Fibroblast of skin of right quadriceps (primary cell): ENCODE results near the gene PRKD1.
"Not testable (repeated sequence)": the region's sequence is repeated elsewhere in the genome, so short reads cannot be mapped to it uniquely, and the experiment has no call there.

Experiments
- DNase-seq: peaks from one replicate; pipeline ENCODE4 v3.0.0-alpha.2; 2013

PRKD1 gene

DNA sequence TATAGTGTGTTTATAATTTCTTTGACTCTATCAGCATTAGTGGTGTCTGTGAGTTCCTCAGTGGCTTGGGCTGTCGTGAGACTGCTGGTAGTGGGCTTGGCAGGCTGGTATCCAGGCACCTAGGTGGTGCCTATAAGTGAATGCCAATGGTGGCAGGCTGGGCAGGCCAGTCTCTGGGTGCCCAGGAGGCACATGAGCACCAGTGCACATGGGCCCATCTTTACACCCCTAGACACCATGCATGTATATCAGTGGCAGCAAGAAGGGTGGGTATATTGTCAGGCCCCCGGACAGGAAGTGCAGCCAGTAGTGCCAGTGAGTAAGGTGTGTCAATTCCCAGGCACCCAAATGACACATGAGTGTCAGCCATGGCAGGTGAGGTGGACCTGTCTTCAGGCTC is 138.2 kb downstream of the PRKD1 start:
- DNase-seq: no peak

DNA sequence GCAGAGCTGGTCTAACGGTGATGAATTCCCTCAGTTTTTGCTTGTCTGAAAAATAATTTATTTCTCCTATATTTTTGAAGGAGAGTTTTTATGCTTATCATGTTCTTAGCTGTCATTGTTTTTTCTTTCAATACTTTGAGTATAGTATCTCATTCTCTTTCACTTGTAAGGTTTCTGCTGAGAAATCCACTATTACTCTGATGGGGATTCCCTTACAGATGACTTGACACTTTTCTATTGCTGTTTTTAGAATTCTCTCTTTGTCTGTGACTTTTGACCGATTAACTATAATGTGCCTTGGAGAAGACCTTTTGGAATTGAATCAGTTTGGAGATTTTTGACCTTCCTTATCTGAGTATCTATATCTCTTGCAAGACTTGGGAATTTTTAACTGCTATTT is 139.6 kb downstream of the PRKD1 start:
- DNase-seq: no peak

- DNase-seq: no peak
Measured at GRCh38 chr14:29783556-29783955, 144.1 kb downstream of the PRKD1 start.

DNA sequence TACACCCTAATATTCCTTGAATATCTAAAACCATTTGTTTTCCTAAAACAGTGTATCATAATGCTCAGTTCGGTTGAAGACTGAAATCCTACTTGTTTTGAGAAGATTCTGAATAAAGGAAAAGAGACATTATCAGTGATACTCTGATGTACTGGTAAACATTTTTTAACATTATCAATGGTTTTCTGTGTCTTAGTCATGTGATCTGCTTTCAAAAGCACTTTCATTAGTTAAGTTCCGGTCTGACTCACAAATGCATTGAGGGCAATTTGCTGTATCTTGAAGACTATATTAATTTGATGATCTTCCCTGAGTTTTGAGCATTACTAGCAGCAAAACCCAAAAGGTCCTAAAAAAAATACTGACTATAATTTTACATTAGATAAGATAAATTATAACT is 145.6 kb downstream of the PRKD1 start:
- DNase-seq: no peak

DNA sequence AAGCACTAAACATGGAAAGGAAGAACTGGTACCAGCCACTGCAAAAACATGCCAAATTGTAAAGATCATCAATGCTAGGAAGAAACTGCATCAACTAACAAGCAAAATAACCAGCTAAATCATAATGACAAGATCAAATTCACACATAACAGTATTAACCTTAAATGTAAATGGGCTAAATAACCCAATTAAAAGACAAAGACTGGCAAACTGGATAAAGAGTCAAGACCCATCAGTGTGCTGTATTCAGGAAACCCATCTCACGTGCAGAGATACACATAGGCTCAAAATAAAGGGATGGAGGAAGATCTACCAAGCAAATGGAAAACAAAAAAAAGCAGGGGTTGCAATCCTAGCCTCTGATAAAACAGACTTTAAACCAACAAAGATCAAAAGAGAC is 150.5 kb downstream of the PRKD1 start:
- not testable (repeated sequence) for DNase-seq

GRCh38 chr14:29773990-29774389 is 153.7 kb downstream of the PRKD1 start:
- no peak for DNase-seq

GRCh38 chr14:29763342-29763858 is 164.2 kb downstream of the PRKD1 start:
- DNase-seq: no peak

DNA sequence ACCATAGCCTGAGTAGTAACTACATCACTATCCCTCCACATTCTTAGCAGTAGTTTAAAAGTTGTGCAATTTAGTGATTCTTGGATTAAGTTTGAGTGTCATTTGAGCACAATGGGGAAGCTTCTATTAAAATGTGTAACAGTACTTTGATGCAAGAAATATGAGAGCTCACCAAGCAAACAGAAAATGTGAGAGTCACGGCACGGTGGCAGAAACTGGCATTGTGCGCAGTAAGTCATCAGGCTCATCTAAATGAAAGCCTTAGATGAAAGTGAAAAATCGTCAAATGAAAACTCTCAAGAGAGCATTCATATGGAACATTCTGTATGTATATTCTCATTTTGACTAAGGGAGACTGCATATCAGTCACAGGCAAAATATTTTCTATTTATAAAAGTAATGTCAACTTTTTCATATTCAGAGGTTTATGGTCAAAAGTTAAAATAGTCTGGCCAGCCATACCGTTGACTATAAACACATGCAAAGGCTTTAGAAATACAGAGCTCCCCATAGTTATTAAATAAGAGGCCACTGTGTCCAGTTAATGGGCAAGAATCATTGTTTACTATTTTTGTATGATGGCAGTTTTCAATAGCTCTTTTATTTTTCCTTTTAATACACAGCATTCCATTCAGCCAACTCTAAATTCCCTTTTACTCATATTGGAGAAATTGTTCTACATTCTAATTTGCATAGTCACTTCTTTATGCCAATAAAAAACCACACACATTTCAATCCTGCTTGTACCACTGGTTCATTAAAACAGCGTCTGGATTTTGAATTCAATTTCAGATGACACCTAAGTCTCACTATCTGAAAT is 167.9 kb downstream of the PRKD1 start:
- DNase-seq: peak; percentile 11

GRCh38 chr14:29757711-29758233 is 169.9 kb downstream of the PRKD1 start:
- no peak for DNase-seq

GRCh38 chr14:29757188-29757680 is 170.4 kb downstream of the PRKD1 start:
- DNase-seq: no peak

GRCh38 chr14:29756019-29756385 is 171.6 kb downstream of the PRKD1 start:
- no peak for DNase-seq

- DNase-seq: no peak
Measured at GRCh38 chr14:29755311-29756018, 172.2 kb downstream of the PRKD1 start.

DNA sequence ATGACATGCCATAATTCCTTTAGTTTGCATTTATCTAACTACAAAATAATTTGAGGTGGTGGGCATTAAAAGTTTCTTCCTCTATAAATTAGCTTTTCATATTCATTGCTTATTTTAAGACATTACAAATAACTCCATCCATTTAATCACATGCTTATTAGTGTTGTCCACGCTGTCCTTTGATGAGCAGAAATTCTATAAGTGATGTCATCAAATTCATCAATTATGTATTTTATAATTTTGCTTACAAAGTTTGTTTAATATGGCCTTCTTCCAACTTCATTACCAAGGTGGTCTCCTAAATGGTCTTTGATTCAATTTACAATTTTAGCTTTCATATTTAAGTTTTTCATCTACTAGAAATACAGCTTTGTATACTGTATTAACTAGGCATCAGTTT is 173.5 kb downstream of the PRKD1 start:
- DNase-seq: no peak

GRCh38 chr14:29752221-29752923 is 175.3 kb downstream of the PRKD1 start:
- no peak for DNase-seq

DNA sequence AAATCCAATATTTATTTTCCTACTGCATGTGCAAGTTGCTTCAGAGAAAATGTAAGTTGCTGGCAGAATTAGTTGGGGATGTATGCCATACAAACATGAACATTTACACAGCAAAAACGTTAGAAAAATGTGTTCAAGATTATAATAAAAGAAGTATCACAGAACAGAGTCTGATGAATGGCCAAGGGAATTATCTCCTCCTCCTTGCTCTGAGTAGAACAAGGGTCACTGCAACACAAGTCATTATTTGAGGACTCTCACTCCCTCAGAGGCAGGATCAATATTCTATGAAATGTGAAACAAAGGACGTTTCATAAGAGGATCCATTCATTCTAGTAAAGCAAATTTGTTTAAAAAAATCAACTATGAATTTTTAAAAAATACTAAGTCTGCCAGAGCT is 177.8 kb downstream of the PRKD1 start:
- no peak for DNase-seq

DNA sequence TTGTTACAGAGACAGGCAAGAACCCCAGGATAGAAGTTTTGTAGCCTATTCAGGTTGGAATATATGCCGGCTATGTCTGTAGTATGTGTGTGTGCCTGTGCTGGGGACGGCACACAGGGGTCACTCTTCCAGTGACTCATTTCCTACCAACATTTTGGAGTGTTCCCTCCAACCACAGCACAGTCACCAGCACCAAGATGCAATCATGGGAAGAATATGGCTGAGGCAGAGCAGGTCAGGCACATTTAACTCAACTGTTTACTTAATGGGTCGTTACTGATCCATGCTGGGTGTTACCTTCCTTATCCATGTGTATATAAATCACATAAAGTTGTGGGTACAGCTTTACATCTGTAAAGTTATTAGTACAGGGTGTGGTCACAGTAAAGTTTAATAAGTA is 178.3 kb downstream of the PRKD1 start:
- peak; percentile 64 for DNase-seq

GRCh38 chr14:29745863-29746262 is 181.8 kb downstream of the PRKD1 start:
- no peak for DNase-seq

GRCh38 chr14:29743531-29743930 is 184.1 kb downstream of the PRKD1 start:
- no peak for DNase-seq

GRCh38 chr14:29741909-29742401 is 185.7 kb downstream of the PRKD1 start:
- DNase-seq: peak; percentile 59

- no peak for DNase-seq
Measured at GRCh38 chr14:29740491-29740890, 187.2 kb downstream of the PRKD1 start.

DNA sequence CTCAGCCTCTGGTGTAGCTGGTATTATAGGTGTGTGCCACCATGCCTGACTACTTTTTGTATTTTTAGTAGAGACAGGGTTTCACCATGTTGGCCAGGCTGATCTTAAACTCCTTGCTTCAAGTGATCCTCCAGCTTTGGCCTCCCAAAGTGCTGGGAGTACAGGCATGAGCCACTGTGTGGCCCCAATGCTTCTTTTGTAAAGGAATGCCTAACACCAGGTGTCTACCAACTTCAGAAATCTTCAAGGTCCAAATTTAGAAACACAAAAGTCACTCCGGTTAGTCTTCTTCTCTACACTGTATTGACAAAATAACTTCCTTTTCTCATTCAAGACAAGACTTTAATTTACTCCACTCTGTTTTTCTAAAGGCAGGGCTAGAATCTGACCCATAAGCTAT is 188.7 kb downstream of the PRKD1 start:
- no peak for DNase-seq

- DNase-seq: no peak
Measured at GRCh38 chr14:29738056-29738455, 189.6 kb downstream of the PRKD1 start.

- DNase-seq: no peak
Measured at GRCh38 chr14:29735459-29735858, 192.2 kb downstream of the PRKD1 start.
